ENCODE data around the gene FIG4.

DNA sequence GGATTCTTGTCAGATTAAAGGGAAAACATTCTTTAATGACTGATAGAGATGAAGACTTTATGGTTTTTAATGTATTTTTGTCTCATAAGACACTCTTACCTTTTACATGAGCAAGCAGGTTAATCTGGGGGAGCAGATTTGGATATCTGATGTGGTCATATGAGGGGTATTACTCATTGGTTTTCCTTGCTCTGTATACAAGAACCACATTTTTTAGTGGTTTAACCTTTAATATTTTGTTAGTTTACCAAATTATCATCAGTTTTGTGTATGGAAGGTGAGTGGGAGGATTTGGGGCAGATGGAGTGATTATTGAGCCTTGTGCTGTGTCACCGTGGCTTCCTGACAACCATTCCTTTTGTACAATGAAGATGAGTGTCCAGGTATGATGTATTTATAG is 112.9 kb downstream of the FIG4 start:
- TF ChIP-seq EZH2 (IDR thresholded peaks at IDR 0.05) = no peak
- no peak for TF ChIP-seq POLR2AphosphoS5 (IDR thresholded peaks at IDR 0.05; ENCODE audit: borderline replicate concordance, low read depth, low read length)
- no peak for TF ChIP-seq FOXP2 (optimal IDR thresholded peaks at IDR 0.05; ENCODE audit: control extremely low read depth, extremely low read length, insufficient read depth)

Data from SK-N-MC (cell line).